HCT116 (cell line): ENCODE results near the gene SLC17A5. TPM values are rescaled to one million over a fixed set of nuclear protein-coding genes. Genes with fewer than 3 reads are reported as not detected.
"Not testable (repeated sequence)": the region's sequence is repeated elsewhere in the genome, so short reads cannot be mapped to it uniquely, and the experiment has no call there.

Experiments
- ATAC-seq: fragments of 200-7000 bp; cut with Tn5 transposase; 2 replicates; pipeline ENCODE4 v1.9.1; 2020; ENCODE audit warnings: mild to moderate bottlenecking, moderate library complexity
- BruUV-seq: library from RNA; stranded (reverse); fragments of 400-500 nt; replicated peaks from 2 replicates; lab custom pipeline; 2021; lab: Mats Ljungman, UMichigan
- CTCF ChIA-PET: fragments of 300-600 bp; sonication (Branson Sonifier 250); formaldehyde crosslinking; loops from one replicate; lab custom pipeline; 2021; ENCODE audit warnings: antibody characterized with exemption; lab: Charles Lee
- POLR2A ChIA-PET: fragments of 300-600, 350-600 bp; sonication (Branson Sonifier 250); formaldehyde crosslinking; loops from one replicate; lab custom pipeline; 2021; ENCODE audit warnings: antibody characterized with exemption; lab: Charles Lee
- RAD21 ChIA-PET, 2 experiments: fragments of 300-600 bp; sonication (Branson Sonifier 250); formaldehyde crosslinking; loops; one replicate each; lab custom pipeline; 2023; ENCODE audit warnings: low total read pairs in 2 of 2; ENCODE audit not compliant: uncharacterized antibody in 2 of 2, unreplicated experiment in 2 of 2, low non-redundant PET in 1 of 2; lab: Charles Lee
- DNase-seq: peaks from one replicate; pipeline ENCODE4 v3.0.0-alpha.2; 2010; ENCODE audit warnings: low read depth, low spot score
- H2AFZ ChIP-seq: fragments of 200-600 bp; shearing (Covaris generic), sonication (generic); 2 replicates; pipeline ENCODE4 v1.6.1; 2017; ENCODE audit warnings: low read depth, mixed run types, mixed read lengths, antibody characterized with exemption, low read length; ENCODE audit not compliant: poor library complexity, severe bottlenecking
- H3K27ac ChIP-seq: 2 replicates; pipeline ENCODE4 v1.5.1; 2012; ENCODE audit warnings: low read depth, low read length
- H3K27me3 ChIP-seq: fragments of 200-600 bp; sonication (generic); 2 replicates; pipeline ENCODE4 v1.6.1; 2016; ENCODE audit warnings: mixed run types, low read length, mixed read lengths; ENCODE audit not compliant: insufficient read depth
- H3K36me3 ChIP-seq, 2 experiments: fragments of 200-500 bp in 1 of 2; fragments of 200-600 bp in 1 of 2; sonication (Bioruptor generic) in 1 of 2; sonication (generic) in 1 of 2; 2 replicates each; pipeline versions ENCODE4 v1.5.1 to v1.6.1; 2014 to 2016; ENCODE audit warnings: low read length in 2 of 2, inconsistent platforms in 1 of 2, mixed read lengths in 1 of 2, mixed run types in 1 of 2; ENCODE audit not compliant: insufficient read depth in 2 of 2, control insufficient read depth in 1 of 2
- H3K4me1 ChIP-seq, 2 experiments: fragments of 200-600 bp in 1 of 2; sonication (generic) in 1 of 2; 2 replicates each; pipeline versions ENCODE4 v1.5.1 to v1.6.1; 2012 to 2017; ENCODE audit warnings: low read length in 2 of 2, inconsistent platforms in 1 of 2, mild to moderate bottlenecking in 1 of 2, mixed read lengths in 1 of 2, mixed run types in 1 of 2, moderate library complexity in 1 of 2; ENCODE audit not compliant: insufficient read depth in 2 of 2, control insufficient read depth in 1 of 2
- H3K4me2 ChIP-seq: fragments of 200-600 bp; sonication (generic); 2 replicates; pipeline ENCODE4 v1.6.1; 2017; ENCODE audit warnings: mixed run types, low read length, mixed read lengths
- H3K4me3 ChIP-seq, 2 experiments: fragments of 200-600 bp in 1 of 2; sonication (generic) in 1 of 2; replicated peaks in 1 of 2; 2 replicates each; pipeline ENCODE4 v1.5.1; 2011 to 2016; ENCODE audit warnings: low read length in 2 of 2, control low read depth in 1 of 2, low read depth in 1 of 2, mild to moderate bottlenecking in 1 of 2, mixed read lengths in 1 of 2, mixed run types in 1 of 2
- H3K79me2 ChIP-seq: fragments of 200-600 bp; sonication (generic); 2 replicates; pipeline ENCODE4 v1.6.1; 2017; ENCODE audit warnings: mild to moderate bottlenecking, mixed run types, low read length, moderate library complexity, mixed read lengths; ENCODE audit not compliant: insufficient read depth
- H3K9ac ChIP-seq: fragments of 200-600 bp; sonication (generic); 2 replicates; pipeline ENCODE4 v1.6.1; 2016; ENCODE audit warnings: low read length, mixed read lengths
- H3K9me2 ChIP-seq: fragments of 200-600 bp; sonication (generic), shearing (Covaris generic); 2 replicates; pipeline ENCODE4 v1.6.1; 2017; ENCODE audit warnings: mixed run types, mild to moderate bottlenecking, moderate library complexity; ENCODE audit not compliant: insufficient read depth
- H3K9me3 ChIP-seq, 2 experiments: fragments of 200-500 bp in 1 of 2; fragments of 200-600 bp in 1 of 2; sonication (Bioruptor generic) in 1 of 2; sonication (generic) in 1 of 2; 2 replicates each; pipeline ENCODE4 v1.6.1; 2014 to 2017; ENCODE audit warnings: low read length in 2 of 2, mixed read lengths in 2 of 2, inconsistent platforms in 1 of 2, low read depth in 1 of 2, mild to moderate bottlenecking in 1 of 2, mixed run types in 1 of 2, moderate library complexity in 1 of 2; ENCODE audit not compliant: control insufficient read depth in 1 of 2, insufficient read depth in 1 of 2
- H4K20me1 ChIP-seq: fragments of 200-600 bp; sonication (generic), shearing (Covaris generic); 2 replicates; pipeline ENCODE4 v1.6.1; 2017; ENCODE audit warnings: mixed run types, mild to moderate bottlenecking, moderate library complexity; ENCODE audit not compliant: insufficient read depth
- ATF3 ChIP-seq: IDR thresholded peaks from 2 replicates; pipeline ENCODE4 v1.6.1; 2012
- CEBPB ChIP-seq: IDR thresholded peaks from 2 replicates; pipeline ENCODE4 v1.6.1; 2012; ENCODE audit warnings: low read depth
- EGR1 ChIP-seq: IDR thresholded peaks from 2 replicates; pipeline ENCODE4 v1.6.1; 2012; ENCODE audit warnings: low read depth
- EZH2 ChIP-seq: fragments of 200-600 bp; sonication (generic); IDR thresholded peaks from 2 replicates; pipeline ENCODE4 v1.6.1; 2017; ENCODE audit warnings: antibody characterized with exemption, mixed run types
- JUND ChIP-seq: IDR thresholded peaks from 2 replicates; pipeline ENCODE4 v1.6.1; 2012
- SIN3A ChIP-seq: IDR thresholded peaks from 2 replicates; pipeline ENCODE4 v1.6.1; 2012; ENCODE audit warnings: low read depth
- SP1 ChIP-seq: IDR thresholded peaks from 2 replicates; pipeline ENCODE4 v1.6.1; 2012; ENCODE audit warnings: low read depth
- TCF7L2 ChIP-seq: IDR thresholded peaks from 2 replicates; pipeline ENCODE4 v1.7.0; 2011; ENCODE audit warnings: borderline replicate concordance, inconsistent platforms; ENCODE audit not compliant: insufficient read depth, insufficient read length; ENCODE audit errors: extremely low read depth
- ZNF274 ChIP-seq: fragments of 200-500 bp; sonication (Bioruptor generic); IDR thresholded peaks from 2 replicates; pipeline ENCODE4 v1.6.1; 2014; ENCODE audit warnings: mild to moderate bottlenecking, low read depth, low read length, inconsistent platforms
- intact Hi-C: fragments of 100-400 bp; cut with micrococcal nuclease; formaldehyde crosslinking; loops from 2 replicates; pipeline ENCODE4 v1.10.0; 2022
- total RNA-seq: library from RNA; stranded (reverse); gene quantifications from one replicate; pipeline ENCODE4 v1.2.1, GENCODE V29; 2021; ENCODE audit not compliant: unreplicated experiment
- TF ChIP-seq, protein P1 (sequence below), 3 experiments: fragments of 200-600 bp in 1 of 3; sonication (generic) in 1 of 3; IDR thresholded peaks in 2 of 3; conservative IDR thresholded peaks in 1 of 3; 2 replicates each; pipeline ENCODE4 v1.5.1; 2012 to 2017; ENCODE audit warnings: low read depth in 2 of 3, low read length in 2 of 3, antibody characterized with exemption in 1 of 3, borderline replicate concordance in 1 of 3, control low read depth in 1 of 3, mild to moderate bottlenecking in 1 of 3, mixed read lengths in 1 of 3, mixed run types in 1 of 3, moderate library complexity in 1 of 3; ENCODE audit not compliant: insufficient read depth in 1 of 3
- TF ChIP-seq, protein P2 (sequence below): IDR thresholded peaks from 2 replicates; pipeline ENCODE4 v1.6.1; 2012

The SLC17A5 gene
- total RNA-seq, 1 experiment from 2014 or later: 17.0 TPM

- Histone ChIP-seq H3K79me2 (no peaks in the 10 kb centered on the region), H3K36me3 (no peaks in the 10 kb centered on the region), H3K4me3 (peak overlapping the region in 1 of 2 experiments; percentile 37; a peak in 2 of 4 replicates), H3K4me2 (peak overlapping the region; percentile 65), H2AFZ (peak overlapping the region; percentile 19), H3K4me1 (peaks cover 19 to 30% of the 10 kb centered on the region in 2 experiments), H3K27ac (peak overlapping the region; percentile 2), H4K20me1 (no peaks in the 10 kb centered on the region), H3K9ac (no peak overlapping the region), H3K9me3 (no peaks in the 10 kb centered on the region; a peak in 1 of 4 replicates), H3K27me3 (no peaks in the 10 kb centered on the region)
- ChIA-PET CTCF (interaction anchor here (1.1 to 1.2 kb wide), 2 partner anchors 8 to 53 kb away, joined by 3 to 7 read pairs; no protein-coding TSS in a partner anchor), POLR2A (no interaction called here), RAD21 (no interaction called here)
- no TSS peak for BruUV-seq
- intact Hi-C loops: no loop called here
- ATAC-seq: peak; percentile 60
- TF ChIP-seq TCF7L2 (no peak), ZNF274 (no peak), ATF3 (no peak), EZH2 (no peak), SP1 (no peak; the same call in 1 of the 2 replicates), EGR1 (peak; percentile 72), JUND (peak; percentile 18; the same call in 1 of the 2 replicates), SIN3A (no peak), CEBPB (no peak; the same call in 1 of the 2 replicates)
- TF ChIP-seq, protein P1, sequence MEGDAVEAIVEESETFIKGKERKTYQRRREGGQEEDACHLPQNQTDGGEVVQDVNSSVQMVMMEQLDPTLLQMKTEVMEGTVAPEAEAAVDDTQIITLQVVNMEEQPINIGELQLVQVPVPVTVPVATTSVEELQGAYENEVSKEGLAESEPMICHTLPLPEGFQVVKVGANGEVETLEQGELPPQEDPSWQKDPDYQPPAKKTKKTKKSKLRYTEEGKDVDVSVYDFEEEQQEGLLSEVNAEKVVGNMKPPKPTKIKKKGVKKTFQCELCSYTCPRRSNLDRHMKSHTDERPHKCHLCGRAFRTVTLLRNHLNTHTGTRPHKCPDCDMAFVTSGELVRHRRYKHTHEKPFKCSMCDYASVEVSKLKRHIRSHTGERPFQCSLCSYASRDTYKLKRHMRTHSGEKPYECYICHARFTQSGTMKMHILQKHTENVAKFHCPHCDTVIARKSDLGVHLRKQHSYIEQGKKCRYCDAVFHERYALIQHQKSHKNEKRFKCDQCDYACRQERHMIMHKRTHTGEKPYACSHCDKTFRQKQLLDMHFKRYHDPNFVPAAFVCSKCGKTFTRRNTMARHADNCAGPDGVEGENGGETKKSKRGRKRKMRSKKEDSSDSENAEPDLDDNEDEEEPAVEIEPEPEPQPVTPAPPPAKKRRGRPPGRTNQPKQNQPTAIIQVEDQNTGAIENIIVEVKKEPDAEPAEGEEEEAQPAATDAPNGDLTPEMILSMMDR (IDR thresholded peaks at IDR 0.05 in 2 of 3, conservative IDR thresholded peaks at IDR 0.05 in 1 of 3; ENCODE audit: borderline replicate concordance in 1 of 3, insufficient read depth in 1 of 3, low read depth in 2 of 3, low read length in 2 of 3): no peak
- TF ChIP-seq, protein P2, sequence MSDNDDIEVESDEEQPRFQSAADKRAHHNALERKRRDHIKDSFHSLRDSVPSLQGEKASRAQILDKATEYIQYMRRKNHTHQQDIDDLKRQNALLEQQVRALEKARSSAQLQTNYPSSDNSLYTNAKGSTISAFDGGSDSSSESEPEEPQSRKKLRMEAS: no peak
- TF ChIP-seq, all 23 proteins: peak for 2
- no peaks in the 10 kb centered on the region for H3K9me2 ChIP-seq
- DNase-seq: no peak
Measured at GRCh38 chr6:73680289-73680918, 26.6 kb upstream of the SLC17A5 start.

GRCh38 chr6:73679846-73680245, 26.1 kb upstream of the SLC17A5 start:
- intact Hi-C loops: loop anchor here (5.0 kb wide), 1 partner anchor 1527 kb away; the partner anchor contains the start of gene COL12A1
- CTCF ChIA-PET: interaction anchor here (1.1 to 1.2 kb wide), 2 partner anchors 9 to 53 kb away, joined by 3 to 7 read pairs; no protein-coding TSS in a partner anchor
- POLR2A ChIA-PET: not testable (repeated sequence)

More at GRCh38 chr6:73679846-73680245, 26.1 kb upstream of the SLC17A5 start:
- H3K4me2 ChIP-seq: peak overlapping the region; percentile 65
- H3K9me3 ChIP-seq, RAD21 ChIA-PET, ATAC-seq, H3K27me3 ChIP-seq, H3K4me3 ChIP-seq, H3K36me3 ChIP-seq, BruUV-seq, H4K20me1 ChIP-seq, H2AFZ ChIP-seq, H3K9ac ChIP-seq, H3K27ac ChIP-seq, H3K9me2 ChIP-seq, DNase-seq, H3K79me2 ChIP-seq: not testable (repeated sequence)
- peaks cover 19 to 32% of the 10 kb centered on the region in 2 experiments for H3K4me1 ChIP-seq
